Brain microvascular endothelial cell (primary cell): ENCODE measurements around the gene RNF123.

Experiments used
- DNase-seq: peaks from one replicate; pipeline ENCODE4 v3.0.0-alpha.2; 2020
- H3K27ac ChIP-seq: fragments of 250-450 bp; sonication (Bioruptor Pico); 2 replicates; pipeline ENCODE4 v1.5.1; 2020; ENCODE audit warnings: mild to moderate bottlenecking, moderate library complexity
- H3K27me3 ChIP-seq: fragments of 250-450 bp; sonication (Bioruptor Pico); replicated peaks from 2 replicates; pipeline ENCODE4 v1.5.1; 2020; ENCODE audit warnings: mild to moderate bottlenecking
- H3K36me3 ChIP-seq: fragments of 250-450 bp; sonication (Bioruptor Pico); replicated peaks from 2 replicates; pipeline ENCODE4 v1.5.1; 2020; ENCODE audit warnings: mild to moderate bottlenecking
- H3K4me3 ChIP-seq: 2 replicates; pipeline ENCODE4 v1.5.1; 2011; ENCODE audit warnings: low read depth, mild to moderate bottlenecking, control low read depth, low read length, moderate library complexity
- in situ Hi-C: cut with HindIII; loops from 2 replicates; pipeline ENCODE4 v1.10.0; 2017; ENCODE audit warnings: low sequenced_read_pairs, low pct_ligation_motif_present
- TF ChIP-seq, protein P1 (sequence below): IDR thresholded peaks from 2 replicates; pipeline ENCODE4 v1.5.1; 2011; ENCODE audit warnings: low read depth, mild to moderate bottlenecking, moderate library complexity, low read length, control low read depth, inconsistent platforms; ENCODE audit errors: missing control alignments

The RNF123 gene

DNA sequence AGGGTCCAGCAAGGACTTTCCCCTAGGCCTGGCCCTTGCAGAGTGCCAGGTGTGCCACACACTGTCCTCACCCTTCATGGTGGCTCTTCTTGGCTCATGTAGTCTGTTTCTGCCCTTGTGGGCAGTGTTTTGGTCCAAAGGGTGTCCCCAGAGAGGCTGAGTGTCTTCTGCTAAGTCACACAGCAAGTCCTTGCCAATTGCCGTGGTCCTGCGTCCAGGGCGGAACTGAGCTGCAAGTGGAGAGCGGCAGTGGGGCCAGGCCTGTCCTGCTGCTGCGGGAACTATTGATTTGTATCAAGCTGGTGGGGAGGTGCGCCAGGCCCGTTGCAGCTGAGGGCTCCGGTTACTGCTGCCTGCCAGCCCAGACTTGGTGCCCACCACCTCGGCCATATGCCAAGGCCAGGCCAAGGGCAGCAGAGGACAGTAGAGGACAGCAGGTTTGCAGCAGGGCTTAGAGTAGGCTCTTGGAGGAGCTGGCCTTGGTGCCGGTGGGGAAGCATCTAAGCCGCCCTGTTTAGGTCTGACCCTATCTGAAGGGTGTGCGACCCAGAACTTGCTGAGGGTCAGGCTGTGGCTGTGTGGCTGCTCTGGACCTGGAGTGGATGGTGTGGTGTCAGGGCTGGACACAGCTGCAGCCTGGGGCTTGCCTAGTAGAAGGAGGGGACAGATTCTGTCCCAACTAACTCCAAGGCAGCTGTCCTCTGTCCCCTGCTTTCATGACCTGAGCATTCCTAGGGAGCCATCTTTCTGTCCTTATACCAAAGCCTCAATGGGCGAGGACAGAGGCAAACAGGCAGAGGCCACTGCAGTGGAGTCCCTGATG lies 25.6 kb downstream of the RNF123 start:
- DNase-seq: no peak
- in situ Hi-C loops: no loop called here
- Histone ChIP-seq H3K27me3 (no peaks in the 10 kb centered on the region), H3K4me3 (no peak overlapping the region), H3K27ac (no peak overlapping the region), H3K36me3 (no peaks in the 10 kb centered on the region)
- TF ChIP-seq, protein P1, sequence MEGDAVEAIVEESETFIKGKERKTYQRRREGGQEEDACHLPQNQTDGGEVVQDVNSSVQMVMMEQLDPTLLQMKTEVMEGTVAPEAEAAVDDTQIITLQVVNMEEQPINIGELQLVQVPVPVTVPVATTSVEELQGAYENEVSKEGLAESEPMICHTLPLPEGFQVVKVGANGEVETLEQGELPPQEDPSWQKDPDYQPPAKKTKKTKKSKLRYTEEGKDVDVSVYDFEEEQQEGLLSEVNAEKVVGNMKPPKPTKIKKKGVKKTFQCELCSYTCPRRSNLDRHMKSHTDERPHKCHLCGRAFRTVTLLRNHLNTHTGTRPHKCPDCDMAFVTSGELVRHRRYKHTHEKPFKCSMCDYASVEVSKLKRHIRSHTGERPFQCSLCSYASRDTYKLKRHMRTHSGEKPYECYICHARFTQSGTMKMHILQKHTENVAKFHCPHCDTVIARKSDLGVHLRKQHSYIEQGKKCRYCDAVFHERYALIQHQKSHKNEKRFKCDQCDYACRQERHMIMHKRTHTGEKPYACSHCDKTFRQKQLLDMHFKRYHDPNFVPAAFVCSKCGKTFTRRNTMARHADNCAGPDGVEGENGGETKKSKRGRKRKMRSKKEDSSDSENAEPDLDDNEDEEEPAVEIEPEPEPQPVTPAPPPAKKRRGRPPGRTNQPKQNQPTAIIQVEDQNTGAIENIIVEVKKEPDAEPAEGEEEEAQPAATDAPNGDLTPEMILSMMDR: no peak

DNA sequence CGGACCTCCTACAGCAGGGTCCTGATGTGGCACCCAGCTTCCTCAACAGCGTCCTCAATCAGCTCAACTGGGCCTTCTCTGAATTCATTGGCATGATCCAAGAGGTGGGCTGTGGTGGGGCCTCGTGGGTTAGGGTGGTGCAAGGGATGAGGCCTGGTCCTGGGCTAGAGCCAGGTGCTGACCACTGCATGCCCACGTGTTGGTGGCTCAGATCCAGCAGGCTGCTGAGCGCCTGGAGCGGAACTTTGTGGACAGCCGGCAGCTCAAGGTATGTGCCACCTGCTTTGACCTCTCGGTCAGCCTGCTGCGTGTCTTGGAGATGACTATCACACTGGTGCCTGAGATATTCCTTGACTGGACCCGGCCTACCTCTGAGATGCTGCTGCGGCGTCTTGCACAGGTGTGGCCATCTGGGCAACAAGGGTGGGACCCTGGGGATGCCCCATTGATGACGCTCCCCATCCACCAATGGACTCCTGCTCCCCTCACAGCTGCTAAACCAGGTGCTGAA lies 26.3 kb downstream of the RNF123 start:
- Histone ChIP-seq H3K36me3 (peaks cover 2% of the 10 kb centered on the region), H3K4me3 (no peak overlapping the region)
- no peak for DNase-seq

DNA sequence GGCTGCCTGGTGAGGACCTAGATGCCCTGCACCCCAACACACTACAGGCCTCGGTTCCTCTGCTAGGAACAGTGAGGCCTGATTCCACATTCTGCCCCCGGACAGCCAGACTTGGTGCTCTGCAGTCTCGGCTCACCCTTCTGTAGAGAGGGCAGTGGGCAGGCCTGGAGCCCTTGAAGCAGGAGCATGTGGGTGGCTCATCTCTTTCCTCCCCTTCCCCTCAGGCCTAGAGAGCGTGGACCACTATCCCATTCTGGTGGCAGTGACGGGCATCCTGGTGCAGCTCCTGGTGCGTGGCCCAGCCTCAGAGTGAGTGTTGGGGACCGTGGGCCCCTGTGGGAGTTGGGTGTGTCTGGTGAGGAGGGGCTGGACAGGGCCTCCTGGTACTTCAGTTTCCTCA lies 26.8 kb downstream of the RNF123 start:
- no peak overlapping the region for H3K4me3 ChIP-seq
- H3K36me3 ChIP-seq: peaks cover 7% of the 10 kb centered on the region
- TF ChIP-seq, protein P1: no peak
- no peaks in the 10 kb centered on the region for H3K27me3 ChIP-seq
- no peak for DNase-seq
- in situ Hi-C loops: no loop called here
- H3K27ac ChIP-seq: no peak overlapping the region

More for the DNA sequence above, 26.3 kb downstream of the RNF123 start:
- TF ChIP-seq, protein P1: no peak
- no peaks in the 10 kb centered on the region for H3K27me3 ChIP-seq
- in situ Hi-C loops: no loop called here
- no peak overlapping the region for H3K27ac ChIP-seq

DNA sequence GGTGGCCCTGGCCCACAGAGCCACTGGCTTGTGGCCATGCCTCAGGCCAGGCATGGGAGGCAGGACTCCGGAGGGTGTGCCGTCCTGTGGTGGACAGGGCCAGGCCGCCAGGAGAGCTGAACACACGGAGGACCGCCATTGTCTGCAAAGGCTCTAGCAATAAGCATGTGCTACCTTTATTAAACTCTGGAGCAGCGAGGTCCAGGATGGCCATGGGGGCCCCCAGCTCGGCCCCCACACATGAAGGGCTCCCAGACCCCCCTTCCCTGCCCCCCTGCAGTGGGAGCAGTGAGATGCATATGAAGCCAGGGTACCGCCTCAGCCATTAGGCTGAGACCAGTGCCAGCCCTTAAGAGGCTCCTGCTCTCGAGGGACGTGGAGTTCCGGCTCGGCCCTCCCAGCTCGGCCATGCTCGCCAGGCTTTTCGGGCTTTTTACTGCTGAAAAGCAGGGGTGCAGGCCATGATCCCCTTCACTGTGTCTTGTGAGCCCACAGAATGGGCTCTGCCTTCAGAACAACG lies 27.4 kb downstream of the RNF123 start:
- TF ChIP-seq, protein P1: no peak
- Histone ChIP-seq H3K4me3 (no peak overlapping the region), H3K27ac (no peak overlapping the region), H3K27me3 (no peaks in the 10 kb centered on the region), H3K36me3 (peaks cover 13% of the 10 kb centered on the region)
- in situ Hi-C loops: no loop called here
- DNase-seq: no peak

DNA sequence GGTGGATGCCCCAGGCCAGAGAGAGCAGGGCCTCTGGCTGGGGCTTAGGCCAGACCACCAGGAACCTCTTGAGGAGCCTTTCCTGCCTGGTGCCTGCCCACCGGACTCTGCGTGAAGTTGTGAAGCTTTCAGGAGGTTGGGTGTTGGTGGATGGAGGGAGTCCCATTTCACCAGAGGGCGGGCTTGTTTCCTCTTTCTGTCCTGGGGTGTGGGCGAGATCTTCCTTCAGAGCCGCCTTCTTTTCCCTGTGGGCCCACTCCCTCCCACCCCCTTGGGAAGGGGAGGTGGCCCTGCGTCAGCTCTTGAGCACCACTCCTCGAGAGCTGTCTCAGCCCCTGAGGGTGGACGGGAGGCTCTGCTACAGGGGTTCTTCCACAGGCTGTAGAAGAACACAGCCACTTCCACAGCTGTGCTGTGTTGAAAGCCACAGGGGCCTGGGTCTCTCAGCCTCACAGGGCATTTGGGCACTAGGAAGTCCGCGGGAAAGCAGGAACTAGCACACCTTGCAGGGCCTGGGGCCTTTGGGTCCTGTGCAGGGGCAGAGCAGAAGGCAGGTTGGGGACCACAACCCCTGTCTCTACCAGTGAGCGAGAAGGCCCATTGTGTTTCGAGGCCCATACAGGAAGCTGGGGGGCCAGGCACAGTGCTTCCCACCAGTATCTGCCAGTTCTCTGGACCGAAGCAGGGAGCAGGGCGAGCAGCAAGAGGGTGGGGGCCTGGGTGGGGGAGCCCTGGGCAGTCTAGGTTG lies 28.0 kb downstream of the RNF123 start:
- no peaks in the 10 kb centered on the region for H3K27me3 ChIP-seq
- H3K4me3 ChIP-seq: no peak overlapping the region
- H3K27ac ChIP-seq: no peak overlapping the region
- DNase-seq: no peak
- TF ChIP-seq, protein P1: no peak
- in situ Hi-C loops: no loop called here
- H3K36me3 ChIP-seq: peaks cover 18% of the 10 kb centered on the region
